ENCODE data around the gene ARHGEF39. TPM values are rescaled to one million over a fixed set of nuclear protein-coding genes. Genes with fewer than 3 reads are reported as not detected.

ARHGEF39 gene, protein sequence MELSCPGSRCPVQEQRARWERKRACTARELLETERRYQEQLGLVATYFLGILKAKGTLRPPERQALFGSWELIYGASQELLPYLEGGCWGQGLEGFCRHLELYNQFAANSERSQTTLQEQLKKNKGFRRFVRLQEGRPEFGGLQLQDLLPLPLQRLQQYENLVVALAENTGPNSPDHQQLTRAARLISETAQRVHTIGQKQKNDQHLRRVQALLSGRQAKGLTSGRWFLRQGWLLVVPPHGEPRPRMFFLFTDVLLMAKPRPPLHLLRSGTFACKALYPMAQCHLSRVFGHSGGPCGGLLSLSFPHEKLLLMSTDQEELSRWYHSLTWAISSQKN
- under 1 TPM in 3 of 4 donors, not detected in 1; 0.27 to 0.45 (median 0.42) TPM for total RNA-seq

DNA sequence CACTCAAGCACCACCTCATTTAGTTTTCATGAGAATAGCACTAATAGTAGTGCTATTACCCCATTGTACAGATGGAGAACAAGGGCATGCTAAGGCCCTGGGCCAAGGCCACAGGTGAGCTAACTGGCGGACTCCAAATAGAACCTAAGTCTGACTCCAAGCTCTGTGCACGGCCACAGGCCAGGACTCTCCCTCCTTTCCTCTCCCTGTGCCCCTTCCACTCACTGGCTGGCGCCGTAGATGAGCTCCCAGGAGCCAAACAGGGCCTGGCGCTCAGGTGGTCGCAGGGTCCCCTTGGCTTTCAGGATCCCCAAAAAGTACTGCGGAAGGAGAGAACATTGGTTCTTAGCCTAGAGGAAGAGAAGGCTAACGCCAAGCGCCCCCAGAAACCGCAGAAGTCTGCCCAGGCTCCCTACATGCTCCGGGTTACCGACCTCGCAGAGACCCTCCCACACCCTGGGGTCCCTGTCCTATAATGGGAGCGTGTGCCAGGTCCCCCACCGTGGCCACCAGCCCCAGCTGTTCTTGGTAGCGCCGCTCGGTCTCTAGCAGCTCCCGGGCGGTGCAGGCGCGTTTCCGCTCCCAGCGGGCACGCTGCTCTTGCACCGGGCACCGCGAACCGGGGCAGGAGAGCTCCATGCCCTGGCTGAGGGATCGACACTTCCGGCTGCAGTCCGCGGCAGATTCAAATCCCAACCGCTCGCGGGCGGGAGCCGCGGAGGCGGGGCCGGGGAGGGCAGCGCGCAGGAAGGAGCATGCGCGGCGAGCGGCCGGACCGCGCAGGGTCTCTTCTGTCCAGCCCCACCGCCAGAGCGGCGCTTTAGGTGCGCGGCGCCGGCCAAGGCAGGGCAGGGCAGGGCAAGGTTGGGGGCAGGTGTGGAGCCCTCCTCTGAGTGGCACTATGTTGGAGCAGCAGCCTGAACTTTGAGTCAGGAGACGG lies at the start of gene ARHGEF39:
ARHGEF39 (minus strand) TSS at position 665 of the 940 bp plus-strand sequence; CDS start at position 639, 26 bp downstream.
- no peaks in the 10 kb centered on the region for H3K27me3 ChIP-seq
- H3K27ac ChIP-seq = peak within 1 kb of the TSS in 1 of 3 donors; percentile 15
- H3K36me3 ChIP-seq = peaks cover 0 to 4% of the 10 kb centered on the region in 2 donors
- TF ChIP-seq POLR2A (IDR thresholded peaks at IDR 0.05) = peak in 1 of 2 donors; percentile 53
- TF ChIP-seq, protein P1, sequence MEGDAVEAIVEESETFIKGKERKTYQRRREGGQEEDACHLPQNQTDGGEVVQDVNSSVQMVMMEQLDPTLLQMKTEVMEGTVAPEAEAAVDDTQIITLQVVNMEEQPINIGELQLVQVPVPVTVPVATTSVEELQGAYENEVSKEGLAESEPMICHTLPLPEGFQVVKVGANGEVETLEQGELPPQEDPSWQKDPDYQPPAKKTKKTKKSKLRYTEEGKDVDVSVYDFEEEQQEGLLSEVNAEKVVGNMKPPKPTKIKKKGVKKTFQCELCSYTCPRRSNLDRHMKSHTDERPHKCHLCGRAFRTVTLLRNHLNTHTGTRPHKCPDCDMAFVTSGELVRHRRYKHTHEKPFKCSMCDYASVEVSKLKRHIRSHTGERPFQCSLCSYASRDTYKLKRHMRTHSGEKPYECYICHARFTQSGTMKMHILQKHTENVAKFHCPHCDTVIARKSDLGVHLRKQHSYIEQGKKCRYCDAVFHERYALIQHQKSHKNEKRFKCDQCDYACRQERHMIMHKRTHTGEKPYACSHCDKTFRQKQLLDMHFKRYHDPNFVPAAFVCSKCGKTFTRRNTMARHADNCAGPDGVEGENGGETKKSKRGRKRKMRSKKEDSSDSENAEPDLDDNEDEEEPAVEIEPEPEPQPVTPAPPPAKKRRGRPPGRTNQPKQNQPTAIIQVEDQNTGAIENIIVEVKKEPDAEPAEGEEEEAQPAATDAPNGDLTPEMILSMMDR (IDR thresholded peaks at IDR 0.05) = peak in 1 of 6 experiments; percentile 17
- DNase-seq = peak; percentile 74 to 78
- 26 to 31% methylated on average over 13 to 16 of the region's 58 CpGs for WGBS, 2 donors
- H3K4me3 ChIP-seq (replicated peaks in 1 of 3) = peak within 1 kb of the TSS; percentile 31 to 41 (median 38)
- peaks cover 9 to 21% of the 10 kb centered on the region in 2 donors for H3K4me1 ChIP-seq
- intact Hi-C loops (cut with DNase I) = no loop called here
- H3K9me3 ChIP-seq = no peaks in the 10 kb centered on the region

- intact Hi-C loops (cut with DNase I) = no loop called here
- peaks cover 89 to 92% of the 10 kb centered on the region in 2 donors for H3K36me3 ChIP-seq
- H3K27me3 ChIP-seq = no peaks in the 10 kb centered on the region
- 92 to 97% methylated on average over 6 of the region's 6 CpGs for WGBS, 2 donors
- H3K4me1 ChIP-seq = no peaks in the 10 kb centered on the region
- TF ChIP-seq, protein P1 (IDR thresholded peaks at IDR 0.05) = no peak
- no peak for TF ChIP-seq POLR2A (IDR thresholded peaks at IDR 0.05)
- no peak overlapping the region for H3K27ac ChIP-seq
- DNase-seq = no peak
- no peak overlapping the region for H3K4me3 ChIP-seq (replicated peaks in 1 of 3)
- H3K9me3 ChIP-seq = no peaks in the 10 kb centered on the region
Measured at GRCh38 chr9:35714123-35714522, 49.1 kb upstream of the ARHGEF39 start.

DNA sequence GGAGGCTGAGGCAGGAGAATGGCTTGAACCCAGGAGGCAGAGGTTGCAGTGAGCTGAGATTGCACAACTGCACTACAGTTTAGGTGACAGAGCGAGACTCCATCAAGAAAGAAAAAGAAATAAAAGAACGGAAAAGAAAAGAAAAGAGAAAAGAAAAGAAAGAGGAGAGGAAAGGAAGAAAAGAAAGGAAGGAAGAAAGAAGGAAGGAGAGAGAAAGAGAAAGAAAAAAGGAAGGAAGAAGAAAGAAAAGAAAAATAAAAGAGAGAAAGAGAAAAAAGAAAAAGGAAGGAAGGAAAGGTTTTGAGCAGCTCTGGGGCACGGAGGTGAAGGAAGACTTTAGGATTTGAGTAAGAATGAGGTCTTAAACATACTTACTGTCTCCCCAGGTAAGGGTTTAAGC lies 48.6 kb upstream of the ARHGEF39 start:
- intact Hi-C loops (cut with DNase I) = no loop called here
- 90 to 92% methylated on average over 3 of the region's 3 CpGs for WGBS, 2 donors
- no peak for TF ChIP-seq POLR2A (IDR thresholded peaks at IDR 0.05)
- TF ChIP-seq, protein P1 (IDR thresholded peaks at IDR 0.05) = no peak
- Histone ChIP-seq H3K4me1 (no peaks in the 10 kb centered on the region), H3K27ac (no peak overlapping the region), H3K36me3 (peaks cover 89 to 92% of the 10 kb centered on the region in 2 donors), H3K4me3 (replicated peaks in 1 of 3) (no peak overlapping the region), H3K9me3 (no peaks in the 10 kb centered on the region), H3K27me3 (no peaks in the 10 kb centered on the region)
- DNase-seq = no peak

GRCh38 chr9:35712762-35713400 lies 47.9 kb upstream of the ARHGEF39 start:
- H3K4me3 ChIP-seq (replicated peaks in 1 of 3) = no peak overlapping the region
- intact Hi-C loops (cut with DNase I) = no loop called here
- peaks cover 89 to 92% of the 10 kb centered on the region in 2 donors for H3K36me3 ChIP-seq
- H3K9me3 ChIP-seq = no peaks in the 10 kb centered on the region
- DNase-seq = no peak
- H3K27me3 ChIP-seq = no peaks in the 10 kb centered on the region
- WGBS, 2 donors = 93% methylated on average over 11 of the region's 11 CpGs
- TF ChIP-seq POLR2A (IDR thresholded peaks at IDR 0.05) = no peak
- TF ChIP-seq, protein P1 (IDR thresholded peaks at IDR 0.05) = no peak
- H3K27ac ChIP-seq = no peak overlapping the region
- H3K4me1 ChIP-seq = no peaks in the 10 kb centered on the region

Data from thyroid gland (tissue), 4 donors.